Measurements from ENCODE around the gene SMCO3. TPM values are rescaled to one million over a fixed set of nuclear protein-coding genes. Genes with fewer than 3 reads are reported as not detected.

SMCO3 gene
- total RNA-seq (2021; ENCODE audit: unreplicated experiment) (not detected), Bru-seq, nascent RNA (not detected), BruChase-seq, experiment 1, labeled RNA remaining after a 6-hour chase (not detected), BruChase-seq, experiment 2, labeled RNA remaining after a 2-hour chase (not detected)
- not detected in 2 replicates for polyA plus RNA-seq (2012)
- long read RNA-seq, result 0 reads

DNA sequence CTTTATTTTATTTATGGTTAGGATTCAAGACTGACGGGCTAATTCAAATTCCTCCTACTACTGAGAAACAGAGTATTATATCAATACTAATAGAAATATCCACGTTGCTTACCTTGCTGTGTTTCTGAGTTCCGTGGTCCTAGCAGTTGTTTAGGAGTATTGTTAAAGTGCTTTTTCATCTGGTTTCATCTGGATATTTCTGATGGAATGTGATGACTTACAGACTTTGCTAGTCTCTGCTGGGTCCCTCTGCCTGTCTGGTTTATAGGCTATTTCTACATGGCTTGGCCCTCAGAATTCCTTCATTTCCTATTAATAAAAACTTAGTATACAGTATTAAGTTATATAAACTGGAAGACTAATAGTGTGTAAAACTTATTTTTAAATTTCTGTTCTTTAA is at the start of gene SMCO3:
Gene SMCO3 (minus strand): TSS at position 169 of the 400 bp plus-strand sequence. CDS start 7,502 bp downstream, outside the sequence.
- intact Hi-C loops (cut with micrococcal nuclease), result no loop called here
- ChIA-PET RAD21 (ENCODE audit: low non-redundant PET in 1 of 2, low total read pairs in 2 of 2, uncharacterized antibody in 2 of 2, unreplicated experiment in 2 of 2) (no interaction called here), CTCF (no interaction called here), POLR2A (no interaction called here)
- Histone ChIP-seq H3K79me2 (ENCODE audit: insufficient read depth, low read length) (no peaks in the 10 kb centered on the region), H3K9ac (ENCODE audit: low read length) (no peak within 1 kb of the TSS), H3K4me3 (replicated peaks in 1 of 2; ENCODE audit: low read depth in 1 of 2, low read length in 2 of 2) (no peak within 1 kb of the TSS), H3K9me3 (ENCODE audit: control insufficient read depth in 1 of 2, insufficient read depth in 1 of 2, low read depth in 1 of 2, low read length in 2 of 2) (no peaks in the 10 kb centered on the region), H3K4me1 (ENCODE audit: control insufficient read depth in 1 of 2, insufficient read depth in 2 of 2, low read length in 2 of 2) (no peaks in the 10 kb centered on the region), H3K36me3 (ENCODE audit: control insufficient read depth in 1 of 2, insufficient read depth in 2 of 2, low read length in 2 of 2) (no peaks in the 10 kb centered on the region), H3K9me2 (ENCODE audit: insufficient read depth) (no peaks in the 10 kb centered on the region), H4K20me1 (ENCODE audit: insufficient read depth) (no peaks in the 10 kb centered on the region), H3K27me3 (ENCODE audit: insufficient read depth, low read length) (no peaks in the 10 kb centered on the region), H3K4me2 (ENCODE audit: low read length) (no peak within 1 kb of the TSS), H2AFZ (ENCODE audit: low read depth, low read length, poor library complexity, severe bottlenecking) (no peak within 1 kb of the TSS), H3K27ac (ENCODE audit: low read depth, low read length) (no peak within 1 kb of the TSS)
- DNase-seq (ENCODE audit: low read depth, low spot score) (no peak), ATAC-seq (no peak)
- no TSS peak for BruUV-seq (replicated peaks)
- TF ChIP-seq EZH2 (IDR thresholded peaks at IDR 0.05) (no peak), CBX3 (IDR thresholded peaks at IDR 0.05; ENCODE audit: low read depth) (no peak), EZH2phosphoT487 (IDR thresholded peaks at IDR 0.05; ENCODE audit: borderline replicate concordance) (no peak), FOSL1 (IDR thresholded peaks at IDR 0.05; ENCODE audit: low read depth) (no peak), CEBPB (IDR thresholded peaks at IDR 0.05; ENCODE audit: low read depth) (no peak), ZFX (IDR thresholded peaks at IDR 0.05) (no peak), SRF (IDR thresholded peaks at IDR 0.05; ENCODE audit: low read depth) (no peak), SP1 (IDR thresholded peaks at IDR 0.05; ENCODE audit: low read depth) (no peak), POLR2AphosphoS5 (IDR thresholded peaks at IDR 0.05; ENCODE audit: low read depth, low read length) (no peak), YY1 (IDR thresholded peaks at IDR 0.05; ENCODE audit: extremely low read depth, insufficient replicate concordance, low read depth, low read length) (no peak), POLR2A (IDR thresholded peaks at IDR 0.05; ENCODE audit: borderline replicate concordance, extremely low read depth, insufficient read depth, insufficient read length) (no peak), TCF7L2 (IDR thresholded peaks at IDR 0.05; ENCODE audit: borderline replicate concordance, extremely low read depth, insufficient read depth, insufficient read length) (no peak), SIN3A (IDR thresholded peaks at IDR 0.05; ENCODE audit: low read depth) (no peak), EGR1 (IDR thresholded peaks at IDR 0.05; ENCODE audit: low read depth) (no peak)
- TF ChIP-seq, protein P1, sequence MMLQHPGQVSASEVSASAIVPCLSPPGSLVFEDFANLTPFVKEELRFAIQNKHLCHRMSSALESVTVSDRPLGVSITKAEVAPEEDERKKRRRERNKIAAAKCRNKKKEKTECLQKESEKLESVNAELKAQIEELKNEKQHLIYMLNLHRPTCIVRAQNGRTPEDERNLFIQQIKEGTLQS (IDR thresholded peaks at IDR 0.05), result no peak
- TF ChIP-seq, protein P2, sequence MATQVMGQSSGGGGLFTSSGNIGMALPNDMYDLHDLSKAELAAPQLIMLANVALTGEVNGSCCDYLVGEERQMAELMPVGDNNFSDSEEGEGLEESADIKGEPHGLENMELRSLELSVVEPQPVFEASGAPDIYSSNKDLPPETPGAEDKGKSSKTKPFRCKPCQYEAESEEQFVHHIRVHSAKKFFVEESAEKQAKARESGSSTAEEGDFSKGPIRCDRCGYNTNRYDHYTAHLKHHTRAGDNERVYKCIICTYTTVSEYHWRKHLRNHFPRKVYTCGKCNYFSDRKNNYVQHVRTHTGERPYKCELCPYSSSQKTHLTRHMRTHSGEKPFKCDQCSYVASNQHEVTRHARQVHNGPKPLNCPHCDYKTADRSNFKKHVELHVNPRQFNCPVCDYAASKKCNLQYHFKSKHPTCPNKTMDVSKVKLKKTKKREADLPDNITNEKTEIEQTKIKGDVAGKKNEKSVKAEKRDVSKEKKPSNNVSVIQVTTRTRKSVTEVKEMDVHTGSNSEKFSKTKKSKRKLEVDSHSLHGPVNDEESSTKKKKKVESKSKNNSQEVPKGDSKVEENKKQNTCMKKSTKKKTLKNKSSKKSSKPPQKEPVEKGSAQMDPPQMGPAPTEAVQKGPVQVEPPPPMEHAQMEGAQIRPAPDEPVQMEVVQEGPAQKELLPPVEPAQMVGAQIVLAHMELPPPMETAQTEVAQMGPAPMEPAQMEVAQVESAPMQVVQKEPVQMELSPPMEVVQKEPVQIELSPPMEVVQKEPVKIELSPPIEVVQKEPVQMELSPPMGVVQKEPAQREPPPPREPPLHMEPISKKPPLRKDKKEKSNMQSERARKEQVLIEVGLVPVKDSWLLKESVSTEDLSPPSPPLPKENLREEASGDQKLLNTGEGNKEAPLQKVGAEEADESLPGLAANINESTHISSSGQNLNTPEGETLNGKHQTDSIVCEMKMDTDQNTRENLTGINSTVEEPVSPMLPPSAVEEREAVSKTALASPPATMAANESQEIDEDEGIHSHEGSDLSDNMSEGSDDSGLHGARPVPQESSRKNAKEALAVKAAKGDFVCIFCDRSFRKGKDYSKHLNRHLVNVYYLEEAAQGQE (IDR thresholded peaks at IDR 0.05; ENCODE audit: low read depth), result no peak
- TF ChIP-seq, protein P3, sequence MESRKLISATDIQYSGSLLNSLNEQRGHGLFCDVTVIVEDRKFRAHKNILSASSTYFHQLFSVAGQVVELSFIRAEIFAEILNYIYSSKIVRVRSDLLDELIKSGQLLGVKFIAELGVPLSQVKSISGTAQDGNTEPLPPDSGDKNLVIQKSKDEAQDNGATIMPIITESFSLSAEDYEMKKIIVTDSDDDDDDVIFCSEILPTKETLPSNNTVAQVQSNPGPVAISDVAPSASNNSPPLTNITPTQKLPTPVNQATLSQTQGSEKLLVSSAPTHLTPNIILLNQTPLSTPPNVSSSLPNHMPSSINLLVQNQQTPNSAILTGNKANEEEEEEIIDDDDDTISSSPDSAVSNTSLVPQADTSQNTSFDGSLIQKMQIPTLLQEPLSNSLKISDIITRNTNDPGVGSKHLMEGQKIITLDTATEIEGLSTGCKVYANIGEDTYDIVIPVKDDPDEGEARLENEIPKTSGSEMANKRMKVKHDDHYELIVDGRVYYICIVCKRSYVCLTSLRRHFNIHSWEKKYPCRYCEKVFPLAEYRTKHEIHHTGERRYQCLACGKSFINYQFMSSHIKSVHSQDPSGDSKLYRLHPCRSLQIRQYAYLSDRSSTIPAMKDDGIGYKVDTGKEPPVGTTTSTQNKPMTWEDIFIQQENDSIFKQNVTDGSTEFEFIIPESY (IDR thresholded peaks at IDR 0.05; ENCODE audit: extremely low read depth, insufficient replicate concordance, low read length), result no peak
- TF ChIP-seq, protein P4, sequence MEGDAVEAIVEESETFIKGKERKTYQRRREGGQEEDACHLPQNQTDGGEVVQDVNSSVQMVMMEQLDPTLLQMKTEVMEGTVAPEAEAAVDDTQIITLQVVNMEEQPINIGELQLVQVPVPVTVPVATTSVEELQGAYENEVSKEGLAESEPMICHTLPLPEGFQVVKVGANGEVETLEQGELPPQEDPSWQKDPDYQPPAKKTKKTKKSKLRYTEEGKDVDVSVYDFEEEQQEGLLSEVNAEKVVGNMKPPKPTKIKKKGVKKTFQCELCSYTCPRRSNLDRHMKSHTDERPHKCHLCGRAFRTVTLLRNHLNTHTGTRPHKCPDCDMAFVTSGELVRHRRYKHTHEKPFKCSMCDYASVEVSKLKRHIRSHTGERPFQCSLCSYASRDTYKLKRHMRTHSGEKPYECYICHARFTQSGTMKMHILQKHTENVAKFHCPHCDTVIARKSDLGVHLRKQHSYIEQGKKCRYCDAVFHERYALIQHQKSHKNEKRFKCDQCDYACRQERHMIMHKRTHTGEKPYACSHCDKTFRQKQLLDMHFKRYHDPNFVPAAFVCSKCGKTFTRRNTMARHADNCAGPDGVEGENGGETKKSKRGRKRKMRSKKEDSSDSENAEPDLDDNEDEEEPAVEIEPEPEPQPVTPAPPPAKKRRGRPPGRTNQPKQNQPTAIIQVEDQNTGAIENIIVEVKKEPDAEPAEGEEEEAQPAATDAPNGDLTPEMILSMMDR (IDR thresholded peaks at IDR 0.05 in 2 of 3, conservative IDR thresholded peaks at IDR 0.05 in 1 of 3; ENCODE audit: borderline replicate concordance in 1 of 3, insufficient read depth in 1 of 3, low read depth in 2 of 3, low read length in 2 of 3), result no peak
